ENCODE measurements around the gene CCDC107.

CCDC107 gene

GRCh38 chr9:35681341-35682002 lies 23.4 kb downstream of the CCDC107 start:
- DNase-seq, result no peak
- Mint-ChIP-seq H3K9me3 (no peaks in the 10 kb centered on the region), H3K27me3 (peaks cover 1% of the 10 kb centered on the region), H3K4me1 (ENCODE audit: low read depth) (peaks cover 3% of the 10 kb centered on the region), H3K4me3 (no peak overlapping the region), H3K36me3 (ENCODE audit: low read depth) (no peaks in the 10 kb centered on the region), H3K27ac (no peak overlapping the region)

- Mint-ChIP-seq H3K27ac (no peak overlapping the region), H3K4me1 (ENCODE audit: low read depth) (peaks cover 2% of the 10 kb centered on the region)
Measured at GRCh38 chr9:35682051-35682450, 24.0 kb downstream of the CCDC107 start.

GRCh38 chr9:35682520-35683315 lies 24.6 kb downstream of the CCDC107 start:
- H3K27ac Mint-ChIP-seq, result no peak overlapping the region
- no peak for DNase-seq
- no peaks in the 10 kb centered on the region for H3K36me3 Mint-ChIP-seq (ENCODE audit: low read depth)
- H3K4me3 Mint-ChIP-seq, result no peak overlapping the region
- no peaks in the 10 kb centered on the region for H3K27me3 Mint-ChIP-seq
- peaks cover 2% of the 10 kb centered on the region for H3K4me1 Mint-ChIP-seq (ENCODE audit: low read depth)
- no peaks in the 10 kb centered on the region for H3K9me3 Mint-ChIP-seq

More at GRCh38 chr9:35682051-35682450, 24.0 kb downstream of the CCDC107 start:
- no peaks in the 10 kb centered on the region for H3K9me3 Mint-ChIP-seq
- no peaks in the 10 kb centered on the region for H3K36me3 Mint-ChIP-seq (ENCODE audit: low read depth)
- DNase-seq, result no peak
- H3K27me3 Mint-ChIP-seq, result no peaks in the 10 kb centered on the region
- no peak overlapping the region for H3K4me3 Mint-ChIP-seq

GRCh38 chr9:35683323-35683722 lies 25.2 kb downstream of the CCDC107 start:
- Mint-ChIP-seq H3K4me1 (ENCODE audit: low read depth) (peaks cover 6% of the 10 kb centered on the region), H3K27me3 (no peaks in the 10 kb centered on the region), H3K27ac (no peak overlapping the region), H3K9me3 (no peaks in the 10 kb centered on the region), H3K36me3 (ENCODE audit: low read depth) (no peaks in the 10 kb centered on the region), H3K4me3 (no peak overlapping the region)
- no peak for DNase-seq

- no peaks in the 10 kb centered on the region for H3K27me3 Mint-ChIP-seq
- H3K36me3 Mint-ChIP-seq (ENCODE audit: low read depth), result no peaks in the 10 kb centered on the region
- no peak overlapping the region for H3K27ac Mint-ChIP-seq
- peaks cover 18% of the 10 kb centered on the region for H3K4me1 Mint-ChIP-seq (ENCODE audit: low read depth)
- H3K4me3 Mint-ChIP-seq, result no peak overlapping the region
- no peaks in the 10 kb centered on the region for H3K9me3 Mint-ChIP-seq
- DNase-seq, result no peak
Measured at GRCh38 chr9:35684921-35685320, 26.8 kb downstream of the CCDC107 start.

GRCh38 chr9:35685506-35685905 lies 27.4 kb downstream of the CCDC107 start:
- Mint-ChIP-seq H3K4me1 (ENCODE audit: low read depth) (peaks cover 18% of the 10 kb centered on the region), H3K36me3 (ENCODE audit: low read depth) (no peaks in the 10 kb centered on the region), H3K9me3 (no peaks in the 10 kb centered on the region), H3K27me3 (no peaks in the 10 kb centered on the region), H3K27ac (no peak overlapping the region), H3K4me3 (no peak overlapping the region)
- DNase-seq, result no peak

- Mint-ChIP-seq H3K4me3 (no peak overlapping the region), H3K4me1 (ENCODE audit: low read depth) (peaks cover 26% of the 10 kb centered on the region), H3K9me3 (no peaks in the 10 kb centered on the region), H3K27ac (no peak overlapping the region), H3K36me3 (ENCODE audit: low read depth) (no peaks in the 10 kb centered on the region), H3K27me3 (no peaks in the 10 kb centered on the region)
- DNase-seq, result no peak
Measured at GRCh38 chr9:35686222-35687203, 28.4 kb downstream of the CCDC107 start.

- H3K36me3 Mint-ChIP-seq (ENCODE audit: low read depth), result no peaks in the 10 kb centered on the region
- H3K27ac Mint-ChIP-seq, result no peak overlapping the region
- no peak for DNase-seq
- peaks cover 29% of the 10 kb centered on the region for H3K4me1 Mint-ChIP-seq (ENCODE audit: low read depth)
- H3K4me3 Mint-ChIP-seq, result no peak overlapping the region
- no peaks in the 10 kb centered on the region for H3K9me3 Mint-ChIP-seq
- H3K27me3 Mint-ChIP-seq, result no peaks in the 10 kb centered on the region
Measured at GRCh38 chr9:35687306-35687705, 29.2 kb downstream of the CCDC107 start.

- no peaks in the 10 kb centered on the region for H3K36me3 Mint-ChIP-seq (ENCODE audit: low read depth)
Measured at GRCh38 chr9:35687972-35688557, 30.0 kb downstream of the CCDC107 start.

GRCh38 chr9:35688558-35689541 lies 30.8 kb downstream of the CCDC107 start:
- H3K27ac Mint-ChIP-seq, result peak overlapping the region; percentile 72
- peaks cover 29% of the 10 kb centered on the region for H3K4me1 Mint-ChIP-seq (ENCODE audit: low read depth)
- H3K9me3 Mint-ChIP-seq, result no peaks in the 10 kb centered on the region
- DNase-seq, result peak; percentile 50
- peak overlapping the region; percentile 50 for H3K4me3 Mint-ChIP-seq
- H3K36me3 Mint-ChIP-seq (ENCODE audit: low read depth), result no peaks in the 10 kb centered on the region
- H3K27me3 Mint-ChIP-seq, result no peaks in the 10 kb centered on the region

More at GRCh38 chr9:35687972-35688557, 30.0 kb downstream of the CCDC107 start:
- Mint-ChIP-seq H3K9me3 (no peaks in the 10 kb centered on the region), H3K4me1 (ENCODE audit: low read depth) (peaks cover 29% of the 10 kb centered on the region), H3K27me3 (no peaks in the 10 kb centered on the region), H3K4me3 (no peak overlapping the region), H3K27ac (peak overlapping the region; percentile 14)
- no peak for DNase-seq

- Mint-ChIP-seq H3K27me3 (no peaks in the 10 kb centered on the region), H3K9me3 (no peaks in the 10 kb centered on the region), H3K36me3 (ENCODE audit: low read depth) (no peaks in the 10 kb centered on the region), H3K4me3 (peak within 1 kb of the TSS; percentile 76), H3K4me1 (ENCODE audit: low read depth) (peaks cover 29% of the 10 kb centered on the region), H3K27ac (peak within 1 kb of the TSS; percentile 79)
- no peak for DNase-seq
Measured at GRCh38 chr9:35689542-35690293, 31.6 kb downstream of the CCDC107 start, which contains the start of gene TPM2. TPM2 (minus strand) TSS chr9:35689925; CDS start chr9:35689817, 108 bp downstream.

GRCh38 chr9:35690294-35690613 lies 32.2 kb downstream of the CCDC107 start:
- peaks cover 29% of the 10 kb centered on the region for H3K4me1 Mint-ChIP-seq (ENCODE audit: low read depth)
- peak overlapping the region; percentile 76 for H3K4me3 Mint-ChIP-seq
- peak; percentile 53 for DNase-seq
- H3K27ac Mint-ChIP-seq, result peak overlapping the region; percentile 50
- peaks cover 2% of the 10 kb centered on the region for H3K36me3 Mint-ChIP-seq (ENCODE audit: low read depth)
- H3K27me3 Mint-ChIP-seq, result no peaks in the 10 kb centered on the region
- H3K9me3 Mint-ChIP-seq, result no peaks in the 10 kb centered on the region

Data from activated T-cell treated with anti-CD3 and anti-CD28 coated beads, Interleukin-2, amount 50 U/mL, for 24 hours (primary cell).